Coronary artery (tissue), 2 donors: ENCODE data around the gene C20orf173.

Experiments
- DNase-seq: peaks from one replicate; pipeline ENCODE4 v3.0.0-alpha.2; 2017; ENCODE audit warnings: low spot score
- H3K27ac ChIP-seq, 2 donors: fragments of 200-600 bp; sonication (generic); one replicate each; pipeline ENCODE4 v1.5.1; 2016 to 2019
- H3K4me3 ChIP-seq: fragments of 200-600 bp; sonication (generic); 2 replicates; pipeline ENCODE4 v1.5.1; 2016; ENCODE audit warnings: mild to moderate bottlenecking, moderate library complexity
- TF ChIP-seq, protein P1 (sequence below): fragments of 200-600 bp; sonication (generic); IDR thresholded peaks from one replicate; pipeline ENCODE4 v1.5.1; 2019; ENCODE audit warnings: antibody characterized with exemption

The C20orf173 gene

DNA sequence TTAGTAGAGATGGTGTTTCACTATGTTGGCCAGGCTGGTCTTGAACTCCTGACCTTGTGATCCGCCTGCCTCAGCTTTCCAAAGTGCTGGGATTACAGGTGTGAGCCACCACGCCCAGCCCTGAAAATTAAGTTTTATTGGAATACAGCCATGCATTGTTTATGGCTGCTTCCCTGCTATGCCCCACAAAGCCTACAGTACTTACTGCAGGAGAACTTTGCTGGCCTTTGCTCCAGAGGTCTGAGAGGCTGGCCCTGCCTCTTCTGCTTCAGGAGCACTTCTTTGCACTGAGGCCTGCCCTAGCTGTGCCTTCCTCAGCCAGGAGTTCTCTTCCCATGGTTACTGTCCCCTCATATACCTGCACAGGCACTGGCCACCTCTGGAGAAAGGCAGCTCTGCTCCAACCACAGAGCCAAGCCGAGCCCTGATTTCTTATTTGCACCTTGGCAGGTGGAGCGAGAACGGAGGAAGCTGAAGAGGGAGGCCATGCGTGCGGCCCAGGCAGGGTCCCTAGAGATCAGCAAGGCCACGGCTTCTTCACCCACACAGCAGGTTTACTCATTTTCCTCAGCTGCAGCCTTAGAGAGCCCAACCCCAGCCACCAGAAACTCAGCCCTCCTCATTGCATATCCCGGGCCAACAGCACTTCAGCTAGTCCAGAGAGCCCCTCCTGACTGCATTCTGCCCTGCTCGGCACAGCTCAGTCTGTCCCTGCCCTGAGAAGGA is 20.8 kb downstream of the C20orf173 start:
- TF ChIP-seq, protein P1, sequence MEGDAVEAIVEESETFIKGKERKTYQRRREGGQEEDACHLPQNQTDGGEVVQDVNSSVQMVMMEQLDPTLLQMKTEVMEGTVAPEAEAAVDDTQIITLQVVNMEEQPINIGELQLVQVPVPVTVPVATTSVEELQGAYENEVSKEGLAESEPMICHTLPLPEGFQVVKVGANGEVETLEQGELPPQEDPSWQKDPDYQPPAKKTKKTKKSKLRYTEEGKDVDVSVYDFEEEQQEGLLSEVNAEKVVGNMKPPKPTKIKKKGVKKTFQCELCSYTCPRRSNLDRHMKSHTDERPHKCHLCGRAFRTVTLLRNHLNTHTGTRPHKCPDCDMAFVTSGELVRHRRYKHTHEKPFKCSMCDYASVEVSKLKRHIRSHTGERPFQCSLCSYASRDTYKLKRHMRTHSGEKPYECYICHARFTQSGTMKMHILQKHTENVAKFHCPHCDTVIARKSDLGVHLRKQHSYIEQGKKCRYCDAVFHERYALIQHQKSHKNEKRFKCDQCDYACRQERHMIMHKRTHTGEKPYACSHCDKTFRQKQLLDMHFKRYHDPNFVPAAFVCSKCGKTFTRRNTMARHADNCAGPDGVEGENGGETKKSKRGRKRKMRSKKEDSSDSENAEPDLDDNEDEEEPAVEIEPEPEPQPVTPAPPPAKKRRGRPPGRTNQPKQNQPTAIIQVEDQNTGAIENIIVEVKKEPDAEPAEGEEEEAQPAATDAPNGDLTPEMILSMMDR, result no peak
- H3K27ac ChIP-seq, result no peak overlapping the region
- no peak overlapping the region for H3K4me3 ChIP-seq
- DNase-seq, result no peak

DNA sequence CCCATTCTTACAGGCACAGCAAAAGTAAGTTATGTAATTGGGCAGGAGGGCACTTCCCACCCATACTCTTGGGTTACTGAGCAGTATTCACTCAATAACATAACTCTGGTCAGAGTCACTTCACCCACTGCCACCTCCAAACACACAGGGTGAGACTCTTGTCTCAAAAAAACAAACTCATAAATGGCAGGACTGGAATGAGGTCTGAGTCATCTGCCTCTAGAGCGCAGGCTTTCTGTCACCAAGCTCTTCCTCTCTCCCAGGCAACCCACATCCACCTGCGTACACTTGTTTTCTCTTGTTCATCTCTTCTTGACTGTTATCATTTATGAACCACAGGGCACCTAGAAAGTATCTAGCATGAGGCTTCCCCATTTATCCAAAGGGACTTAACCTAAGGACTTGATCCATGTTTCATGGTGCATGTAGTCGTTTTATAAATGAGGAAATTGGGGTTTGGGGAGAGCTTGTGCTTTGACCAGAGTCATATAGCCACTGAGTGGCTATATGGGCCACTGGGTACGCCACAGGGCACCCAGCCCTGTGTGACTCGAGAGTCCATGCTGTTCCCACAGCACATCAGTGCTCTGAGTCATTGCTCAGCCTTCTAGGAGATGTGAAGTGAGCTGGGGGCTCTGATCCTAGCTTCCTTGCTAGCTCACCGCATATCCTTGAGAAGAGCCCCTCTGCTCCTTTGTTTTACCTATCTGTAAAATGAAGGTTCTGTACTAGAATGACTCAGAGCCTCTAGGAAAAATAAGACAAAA is 22.4 kb downstream of the C20orf173 start:
- H3K4me3 ChIP-seq, result no peak overlapping the region
- no peak overlapping the region for H3K27ac ChIP-seq
- no peak for DNase-seq
- TF ChIP-seq, protein P1, result no peak

DNA sequence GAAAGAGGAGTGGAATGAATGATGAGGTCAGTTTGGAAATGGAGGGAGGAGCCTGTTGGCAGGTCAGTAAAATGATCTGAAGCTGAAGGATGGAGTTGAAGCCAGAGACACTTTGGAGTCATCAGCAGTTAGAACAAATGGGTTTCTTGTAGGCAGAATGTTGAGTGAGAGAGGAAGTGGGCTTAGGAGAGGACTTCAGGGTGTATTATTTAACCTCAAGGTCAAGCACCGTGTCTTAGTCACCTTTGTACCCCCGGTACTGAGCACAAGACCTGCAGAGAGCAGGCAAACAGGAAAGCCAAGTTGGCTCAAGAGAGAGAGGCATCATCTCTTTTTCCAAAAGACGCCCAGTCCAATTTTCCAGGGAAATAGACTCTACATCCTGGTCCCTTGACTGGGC is 23.3 kb downstream of the C20orf173 start:
- Histone ChIP-seq H3K4me3 (no peak overlapping the region), H3K27ac (no peak overlapping the region)
- no peak for DNase-seq
- TF ChIP-seq, protein P1, result no peak

DNA sequence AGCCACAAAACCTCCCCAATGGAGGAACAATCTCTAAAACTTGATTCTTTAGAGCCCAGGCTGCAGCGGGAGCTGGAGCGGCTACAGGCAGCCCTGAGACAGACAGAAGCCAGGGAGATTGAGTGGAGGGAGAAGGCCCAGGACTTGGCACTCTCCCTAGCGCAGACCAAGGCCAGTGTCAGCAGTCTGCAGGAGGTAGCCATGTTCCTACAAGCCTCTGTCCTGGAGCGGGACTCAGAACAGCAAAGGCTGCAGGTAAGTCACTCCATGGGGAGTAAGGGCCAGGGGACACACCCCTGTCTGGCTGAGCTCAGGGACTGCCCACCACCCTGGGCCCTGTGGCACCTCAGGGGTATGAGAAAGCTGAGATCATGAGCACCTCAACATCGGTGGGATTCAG is 24.7 kb downstream of the C20orf173 start:
- TF ChIP-seq, protein P1, result no peak
- no peak for DNase-seq
- H3K4me3 ChIP-seq, result no peak overlapping the region
- H3K27ac ChIP-seq, result no peak overlapping the region

DNA sequence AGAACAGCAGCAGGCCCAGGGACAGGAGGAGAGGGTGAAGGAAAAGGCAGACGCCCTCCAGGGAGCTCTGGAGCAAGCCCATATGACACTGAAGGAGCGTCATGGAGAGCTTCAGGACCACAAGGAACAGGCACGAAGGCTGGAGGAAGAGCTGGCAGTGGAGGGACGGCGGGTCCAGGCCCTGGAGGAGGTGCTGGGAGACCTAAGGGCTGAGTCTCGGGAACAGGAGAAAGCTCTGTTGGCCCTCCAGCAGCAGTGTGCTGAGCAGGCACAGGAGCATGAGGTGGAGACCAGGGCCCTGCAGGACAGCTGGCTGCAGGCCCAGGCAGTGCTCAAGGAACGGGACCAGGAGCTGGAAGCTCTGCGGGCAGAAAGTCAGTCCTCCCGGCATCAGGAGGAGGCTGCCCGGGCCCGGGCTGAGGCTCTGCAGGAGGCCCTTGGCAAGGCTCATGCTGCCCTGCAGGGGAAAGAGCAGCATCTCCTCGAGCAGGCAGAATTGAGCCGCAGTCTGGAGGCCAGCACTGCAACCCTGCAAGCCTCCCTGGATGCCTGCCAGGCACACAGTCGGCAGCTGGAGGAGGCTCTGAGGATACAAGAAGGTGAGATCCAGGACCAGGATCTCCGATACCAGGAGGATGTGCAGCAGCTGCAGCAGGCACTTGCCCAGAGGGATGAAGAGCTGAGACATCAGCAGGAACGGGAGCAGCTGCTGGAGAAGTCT is 25.5 kb downstream of the C20orf173 start:
- no peak for DNase-seq
- no peak overlapping the region for H3K27ac ChIP-seq

DNA sequence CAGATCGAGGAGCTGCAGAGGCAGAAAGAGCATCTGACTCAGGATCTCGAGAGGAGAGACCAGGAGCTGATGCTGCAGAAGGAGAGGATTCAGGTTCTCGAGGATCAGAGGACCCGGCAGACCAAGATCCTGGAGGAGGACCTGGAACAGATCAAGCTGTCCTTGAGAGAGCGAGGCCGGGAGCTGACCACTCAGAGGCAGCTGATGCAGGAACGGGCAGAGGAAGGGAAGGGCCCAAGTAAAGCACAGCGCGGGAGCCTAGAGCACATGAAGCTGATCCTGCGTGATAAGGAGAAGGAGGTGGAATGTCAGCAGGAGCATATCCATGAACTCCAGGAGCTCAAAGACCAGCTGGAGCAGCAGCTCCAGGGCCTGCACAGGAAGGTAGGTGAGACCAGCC is 26.2 kb downstream of the C20orf173 start:
- H3K27ac ChIP-seq, result no peak overlapping the region
- H3K4me3 ChIP-seq, result no peak overlapping the region
- DNase-seq, result no peak
- TF ChIP-seq, protein P1, result no peak

More for the DNA sequence above, 25.5 kb downstream of the C20orf173 start:
- TF ChIP-seq, protein P1, result no peak
- no peak overlapping the region for H3K4me3 ChIP-seq
